Right atrium auricular region (tissue), 2 donors: Measurements from ENCODE around the gene RECK. TPM values are rescaled to one million over a fixed set of nuclear protein-coding genes. Genes with fewer than 3 reads are reported as not detected.

Experiments used
- DNase-seq: peaks from one replicate; pipeline ENCODE4 v3.0.0-alpha.2; 2019; ENCODE audit warnings: low spot score
- H3K27ac ChIP-seq, 2 donors: fragments of 200-600 bp; sonication (generic); 1 replicate in 1 of 2; 2 replicates in 1 of 2; pipeline ENCODE4 v1.5.1; 2016 to 2019
- H3K27me3 ChIP-seq, 2 donors: fragments of 200-600 bp; sonication (generic); one replicate each; pipeline versions ENCODE4 v1.5.1 to v1.6.0; 2017 to 2019
- H3K36me3 ChIP-seq: fragments of 200-600 bp; sonication (generic); one replicate; pipeline ENCODE4 v1.5.1; 2016
- H3K4me1 ChIP-seq, 2 donors: fragments of 200-600 bp; sonication (generic); one replicate each; pipeline versions ENCODE4 v1.5.1 to v1.6.0; 2017 to 2019
- H3K4me3 ChIP-seq, 2 donors: fragments of 200-600 bp; sonication (generic); 1 replicate in 1 of 2; 2 replicates in 1 of 2; pipeline ENCODE4 v1.5.1; 2017 to 2019; ENCODE audit warnings: mild to moderate bottlenecking in 1 of 2, moderate library complexity in 1 of 2
- H3K9me3 ChIP-seq, 2 donors: fragments of 200-600 bp; sonication (generic); one replicate each; pipeline ENCODE4 v1.5.1; 2019
- total RNA-seq, 2 donors: library from RNA; depleted of rRNA; stranded (reverse); fragments of >200 nt; gene quantifications; one replicate each; pipeline ENCODE4 v1.1.0, GENCODE V29; 2016
- TF ChIP-seq, protein P1 (sequence below), 2 donors: fragments of 200-600 bp; sonication (generic); IDR thresholded peaks; one replicate each; pipeline ENCODE4 v1.5.1; 2019; ENCODE audit warnings: antibody characterized with exemption in 2 of 2

The RECK gene
- total RNA-seq, 2 donors from 2014 or later, result 7.6 to 8.9 TPM

DNA sequence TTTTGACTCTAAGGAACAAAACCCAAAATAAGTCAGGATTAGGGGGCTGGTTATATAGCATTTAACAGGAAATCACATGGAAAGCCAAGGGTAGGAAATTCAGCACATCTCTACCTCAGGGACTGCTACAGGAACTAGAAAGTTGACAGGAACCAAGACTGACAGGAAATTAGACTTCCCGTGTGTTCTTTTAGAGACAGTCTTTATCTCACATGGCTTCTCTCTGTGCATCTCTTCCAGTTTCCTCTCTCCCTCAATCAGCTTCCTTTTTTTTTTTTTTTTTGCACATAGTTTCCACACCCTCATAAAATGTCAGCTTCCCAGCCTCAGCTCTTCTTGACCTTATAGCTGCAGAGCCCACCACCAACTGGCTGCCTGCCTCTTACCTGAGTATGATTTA, 4.8 kb downstream of the RECK start:
- DNase-seq, result no peak
- Histone ChIP-seq H3K9me3 (no peaks in the 10 kb centered on the region), H3K27ac (no peak overlapping the region), H3K4me3 (no peak overlapping the region), H3K27me3 (no peaks in the 10 kb centered on the region), H3K4me1 (peaks cover 0 to 34% of the 10 kb centered on the region in 2 donors), H3K36me3 (no peaks in the 10 kb centered on the region)
- TF ChIP-seq, protein P1, sequence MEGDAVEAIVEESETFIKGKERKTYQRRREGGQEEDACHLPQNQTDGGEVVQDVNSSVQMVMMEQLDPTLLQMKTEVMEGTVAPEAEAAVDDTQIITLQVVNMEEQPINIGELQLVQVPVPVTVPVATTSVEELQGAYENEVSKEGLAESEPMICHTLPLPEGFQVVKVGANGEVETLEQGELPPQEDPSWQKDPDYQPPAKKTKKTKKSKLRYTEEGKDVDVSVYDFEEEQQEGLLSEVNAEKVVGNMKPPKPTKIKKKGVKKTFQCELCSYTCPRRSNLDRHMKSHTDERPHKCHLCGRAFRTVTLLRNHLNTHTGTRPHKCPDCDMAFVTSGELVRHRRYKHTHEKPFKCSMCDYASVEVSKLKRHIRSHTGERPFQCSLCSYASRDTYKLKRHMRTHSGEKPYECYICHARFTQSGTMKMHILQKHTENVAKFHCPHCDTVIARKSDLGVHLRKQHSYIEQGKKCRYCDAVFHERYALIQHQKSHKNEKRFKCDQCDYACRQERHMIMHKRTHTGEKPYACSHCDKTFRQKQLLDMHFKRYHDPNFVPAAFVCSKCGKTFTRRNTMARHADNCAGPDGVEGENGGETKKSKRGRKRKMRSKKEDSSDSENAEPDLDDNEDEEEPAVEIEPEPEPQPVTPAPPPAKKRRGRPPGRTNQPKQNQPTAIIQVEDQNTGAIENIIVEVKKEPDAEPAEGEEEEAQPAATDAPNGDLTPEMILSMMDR (IDR thresholded peaks at IDR 0.05), result no peak

DNA sequence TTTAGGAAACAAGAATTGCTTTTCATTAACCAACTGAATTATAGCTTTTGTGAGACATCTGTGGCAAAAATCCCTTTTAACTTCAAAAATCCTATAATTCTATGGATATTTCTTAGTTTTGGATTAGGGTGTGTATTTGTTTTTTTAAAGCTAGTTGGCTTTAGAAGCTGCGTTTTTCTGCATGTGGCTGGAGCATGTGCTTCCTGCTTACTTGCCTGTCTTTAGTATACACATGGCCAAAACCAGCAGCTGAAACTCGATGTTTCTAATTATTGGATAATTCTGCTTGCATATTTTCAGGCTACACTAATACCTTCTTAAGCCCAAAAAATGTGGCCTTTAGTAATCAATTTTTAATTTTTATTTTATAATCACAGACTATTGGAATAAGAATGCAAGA, 8.9 kb downstream of the RECK start:
- Histone ChIP-seq H3K27me3 (no peaks in the 10 kb centered on the region), H3K4me1 (peaks cover 0 to 20% of the 10 kb centered on the region in 2 donors), H3K36me3 (no peaks in the 10 kb centered on the region), H3K9me3 (no peaks in the 10 kb centered on the region), H3K27ac (no peak overlapping the region), H3K4me3 (no peak overlapping the region)
- TF ChIP-seq, protein P1 (IDR thresholded peaks at IDR 0.05), result no peak
- no peak for DNase-seq

DNA sequence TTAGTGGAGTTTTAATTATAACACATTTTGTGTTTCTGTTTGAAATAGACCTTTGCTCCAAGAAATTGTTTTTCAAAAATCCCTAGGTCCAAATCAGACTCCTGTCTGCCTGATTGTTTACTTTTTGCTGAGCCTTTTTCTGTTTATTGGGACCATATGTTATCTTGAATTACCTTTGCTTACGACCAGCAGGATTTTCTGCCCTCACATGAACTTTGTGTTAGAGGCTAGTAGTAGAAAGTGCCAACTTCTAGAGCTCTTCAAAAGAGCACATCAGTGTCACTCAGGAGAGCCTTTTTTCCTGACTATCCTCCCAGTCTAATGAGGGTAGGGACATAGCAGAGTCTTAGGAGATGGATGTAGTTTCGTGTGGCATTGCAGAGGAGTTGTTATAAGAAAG, 10.2 kb downstream of the RECK start:
- no peak overlapping the region for H3K27ac ChIP-seq
- no peaks in the 10 kb centered on the region for H3K27me3 ChIP-seq
- no peaks in the 10 kb centered on the region for H3K36me3 ChIP-seq
- TF ChIP-seq, protein P1 (IDR thresholded peaks at IDR 0.05), result no peak
- H3K4me1 ChIP-seq, result peaks cover 0 to 11% of the 10 kb centered on the region in 2 donors
- no peaks in the 10 kb centered on the region for H3K9me3 ChIP-seq
- no peak for DNase-seq
- no peak overlapping the region for H3K4me3 ChIP-seq

DNA sequence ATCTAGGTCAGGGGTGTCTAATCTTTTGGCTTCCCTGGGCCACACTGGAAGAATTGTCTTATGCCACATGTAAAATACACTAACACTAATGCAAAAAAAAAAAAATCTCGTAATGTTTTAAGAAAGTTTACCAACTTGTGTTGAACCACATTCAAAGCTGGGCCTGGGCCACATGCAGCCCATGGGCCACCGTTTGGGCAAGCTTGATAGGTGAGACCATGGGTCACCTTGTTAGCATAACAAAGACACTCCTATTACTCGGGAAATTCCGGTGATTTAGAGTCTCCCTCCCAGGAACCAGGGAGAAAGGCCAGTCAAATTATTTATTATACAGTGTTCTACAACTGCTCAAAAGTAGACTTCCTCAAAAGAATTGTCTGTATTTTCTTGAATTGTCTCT, 12.7 kb downstream of the RECK start:
- H3K27me3 ChIP-seq, result no peaks in the 10 kb centered on the region
- no peaks in the 10 kb centered on the region for H3K9me3 ChIP-seq
- H3K36me3 ChIP-seq, result no peaks in the 10 kb centered on the region
- H3K27ac ChIP-seq, result no peak overlapping the region
- TF ChIP-seq, protein P1 (IDR thresholded peaks at IDR 0.05), result no peak
- no peak overlapping the region for H3K4me3 ChIP-seq
- H3K4me1 ChIP-seq, result peaks cover 0 to 11% of the 10 kb centered on the region in 2 donors
- no peak for DNase-seq

DNA sequence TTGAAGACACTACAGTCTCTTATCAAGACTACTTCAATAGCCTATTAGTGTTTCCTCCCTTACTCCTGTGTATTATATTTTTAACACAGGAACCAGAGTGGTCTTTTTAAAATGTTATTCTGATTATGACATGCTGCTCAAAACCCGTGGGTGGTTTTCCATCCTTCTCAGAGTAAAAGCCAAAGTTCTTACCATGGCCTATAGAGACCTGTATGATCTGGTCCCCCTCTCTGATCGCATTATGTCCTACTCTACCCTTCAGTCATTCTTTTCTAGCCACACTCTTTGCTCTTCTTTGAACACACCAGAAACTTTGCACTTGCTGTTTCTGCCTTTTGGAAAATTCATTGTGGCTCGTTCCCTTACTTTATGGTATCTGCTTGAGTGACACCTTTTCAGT, 13.8 kb downstream of the RECK start:
- no peaks in the 10 kb centered on the region for H3K27me3 ChIP-seq
- TF ChIP-seq, protein P1 (IDR thresholded peaks at IDR 0.05), result no peak
- no peak overlapping the region for H3K4me3 ChIP-seq
- H3K4me1 ChIP-seq, result peaks cover 0 to 11% of the 10 kb centered on the region in 2 donors
- DNase-seq, result no peak
- no peaks in the 10 kb centered on the region for H3K9me3 ChIP-seq
- H3K27ac ChIP-seq, result no peak overlapping the region
- H3K36me3 ChIP-seq, result no peaks in the 10 kb centered on the region

DNA sequence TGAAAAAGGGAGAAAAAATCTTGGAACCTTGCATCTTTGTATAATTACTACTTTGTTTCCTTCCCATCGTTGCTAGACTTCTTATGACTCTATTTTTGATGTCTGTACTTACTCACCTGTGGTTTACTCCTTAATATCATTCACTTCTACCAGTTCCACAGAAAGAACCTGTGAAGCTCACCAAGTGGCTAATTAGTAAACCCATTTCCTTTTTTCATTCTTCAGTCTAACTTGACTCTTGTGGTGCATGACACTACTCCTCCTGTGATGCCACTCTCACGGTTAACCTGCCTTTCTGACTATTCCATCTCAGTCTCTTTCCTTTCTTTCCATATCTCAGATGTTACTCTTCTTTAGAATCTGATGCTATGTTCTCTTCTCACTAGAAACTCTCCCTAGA, 14.6 kb downstream of the RECK start:
- Histone ChIP-seq H3K9me3 (no peaks in the 10 kb centered on the region), H3K4me3 (no peak overlapping the region), H3K27me3 (no peaks in the 10 kb centered on the region), H3K36me3 (no peaks in the 10 kb centered on the region), H3K4me1 (peaks cover 0 to 7% of the 10 kb centered on the region in 2 donors), H3K27ac (no peak overlapping the region)
- TF ChIP-seq, protein P1 (IDR thresholded peaks at IDR 0.05), result no peak
- no peak for DNase-seq
